Non-pigmented ciliary epithelial cell (primary cell): Measurements from ENCODE around the gene CCDC66.
A peak's percentile ranks its signal among the peaks of the same experiment; 100 is the strongest.
"Not testable (repeated sequence)": the region's sequence is repeated elsewhere in the genome, so short reads cannot be mapped to it uniquely, and the experiment has no call there.

Experiments
- DNase-seq: peaks from one replicate; pipeline ENCODE4 v3.0.0-alpha.2; 2010; ENCODE audit warnings: low read depth

CCDC66 gene

GRCh38 chr3:56556908-56557830 lies at the start of gene CCDC66:
Gene CCDC66 (plus strand): TSS chr3:56557175. CDS start chr3:56557243, 68 bp downstream.
- DNase-seq = peak; percentile 65

DNA sequence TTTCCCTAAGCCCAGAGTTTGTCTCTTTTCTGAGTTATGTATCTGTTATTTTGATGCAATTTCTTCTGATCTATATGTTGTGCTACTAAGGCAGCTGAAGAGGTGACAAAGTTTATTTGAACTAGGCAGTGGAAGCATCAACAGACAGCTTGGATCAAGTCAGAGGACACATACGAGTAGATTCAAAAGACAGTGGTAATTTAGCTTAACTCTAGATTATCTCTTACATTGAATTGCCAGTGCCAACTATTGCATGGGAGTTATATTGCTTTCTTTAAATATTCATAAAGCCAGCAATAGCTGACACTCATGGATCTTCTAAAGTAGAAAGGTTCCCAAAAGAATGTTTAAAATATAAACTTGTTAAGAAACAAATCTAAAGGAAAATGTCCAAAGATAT lies 37.3 kb upstream of the CCDC66 start:
- no peak for DNase-seq

DNA sequence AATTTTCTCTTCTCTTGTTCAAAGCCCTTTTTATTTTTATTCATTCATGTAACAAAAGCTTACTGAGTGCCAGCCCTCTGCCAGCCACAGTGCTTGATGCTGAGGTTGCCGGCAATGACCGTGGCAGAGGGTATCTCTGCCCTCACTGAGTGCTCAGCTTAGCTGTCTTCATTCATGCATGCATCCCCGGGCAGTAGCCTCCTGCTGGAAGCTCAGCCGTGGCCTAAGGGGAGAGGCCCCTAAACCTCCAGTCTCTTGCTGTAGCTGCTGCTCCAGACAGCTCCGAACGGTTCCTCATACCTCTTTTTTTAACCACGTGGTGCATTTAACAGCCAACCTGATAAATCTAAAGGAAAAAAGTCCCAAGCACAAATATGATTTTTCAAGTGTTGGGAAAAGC lies 34.6 kb upstream of the CCDC66 start:
- DNase-seq = no peak

DNA sequence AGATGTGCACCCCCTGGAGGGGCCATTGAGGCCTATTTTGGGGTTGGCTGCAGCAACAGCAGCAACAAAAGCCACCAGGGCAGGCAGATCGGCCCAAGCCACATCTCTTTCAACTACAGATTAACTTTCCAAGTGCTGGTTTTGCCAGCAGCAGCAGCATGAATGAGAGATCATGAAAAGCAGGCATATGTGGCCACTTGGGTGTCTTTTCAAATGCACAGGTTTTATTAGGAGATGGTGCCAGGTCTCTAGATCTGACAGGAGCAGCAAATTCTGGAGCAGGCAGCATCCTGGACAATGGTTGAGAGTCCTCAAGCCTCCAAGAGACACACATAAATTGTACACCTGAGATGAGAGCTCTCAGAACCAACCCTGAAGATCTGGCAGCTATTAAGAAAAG lies 31.7 kb upstream of the CCDC66 start:
- no peak for DNase-seq

- no peak for DNase-seq
Measured at GRCh38 chr3:56536735-56537134, 20.2 kb upstream of the CCDC66 start.

DNA sequence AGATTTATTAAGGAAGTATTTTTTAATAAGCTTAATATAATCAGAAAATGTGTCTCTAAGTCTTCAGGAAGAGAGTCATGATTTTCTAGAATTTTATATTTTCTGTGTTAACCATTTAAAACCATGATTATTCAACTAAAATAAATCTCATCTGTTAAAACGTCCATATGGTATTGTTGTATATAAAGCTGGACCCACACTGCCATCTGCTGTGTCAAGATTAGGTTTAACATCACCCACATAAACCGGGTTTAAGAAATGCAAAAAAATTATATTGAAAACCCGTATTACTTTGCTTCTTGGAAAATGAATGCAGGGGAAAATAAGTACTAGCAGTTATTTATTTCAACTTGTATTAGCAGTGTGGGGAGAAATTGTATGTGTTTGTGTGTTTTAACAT lies 9.5 kb upstream of the CCDC66 start:
- DNase-seq = no peak

DNA sequence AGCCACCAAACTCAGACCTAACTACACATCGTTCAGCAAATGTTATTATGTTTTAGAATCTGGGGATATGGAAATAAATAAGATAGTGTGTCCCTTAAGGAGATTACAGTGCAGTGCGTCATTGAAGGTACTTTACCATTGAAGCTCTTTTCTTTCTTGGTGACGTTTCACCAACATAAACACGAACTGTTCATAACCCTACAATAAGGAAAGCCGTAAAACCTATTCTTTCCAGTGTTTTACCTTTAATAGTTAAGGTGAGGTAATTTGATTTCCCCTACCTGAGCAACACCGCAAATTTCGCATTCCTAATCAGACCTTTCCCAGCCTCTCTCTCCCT lies 826 bp downstream of the CCDC66 start:
- no peak for DNase-seq

- no peak for DNase-seq
Measured at GRCh38 chr3:56573501-56573900, 16.5 kb downstream of the CCDC66 start.

GRCh38 chr3:56581941-56582340 lies 25.0 kb downstream of the CCDC66 start:
- not testable (repeated sequence) for DNase-seq

GRCh38 chr3:56584275-56584674 lies 27.3 kb downstream of the CCDC66 start:
- not testable (repeated sequence) for DNase-seq

GRCh38 chr3:56590814-56591213 lies 33.8 kb downstream of the CCDC66 start:
- peak; percentile 14 for DNase-seq

DNA sequence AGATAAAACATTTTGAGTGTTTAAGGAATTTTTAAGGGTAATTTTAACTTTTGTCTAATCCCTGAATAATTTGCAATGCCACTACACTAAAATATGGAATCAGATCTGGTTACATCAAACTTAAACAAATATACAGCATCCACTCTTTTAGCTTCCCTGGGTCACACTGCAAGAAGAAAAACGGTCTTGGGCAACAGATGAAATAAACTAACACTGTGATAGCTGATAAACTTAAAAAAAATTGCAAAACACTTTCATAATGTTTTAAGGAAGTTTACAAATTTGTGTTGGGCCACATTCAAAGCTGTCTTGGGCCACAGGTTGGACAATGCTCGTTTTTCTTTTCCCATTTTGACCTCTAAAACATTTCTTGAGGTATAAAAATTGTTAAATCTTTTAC lies 34.3 kb downstream of the CCDC66 start:
- no peak for DNase-seq

GRCh38 chr3:56593455-56594158 lies 36.6 kb downstream of the CCDC66 start:
- DNase-seq = no peak

- no peak for DNase-seq
Measured at GRCh38 chr3:56595975-56596840, 39.2 kb downstream of the CCDC66 start.

DNA sequence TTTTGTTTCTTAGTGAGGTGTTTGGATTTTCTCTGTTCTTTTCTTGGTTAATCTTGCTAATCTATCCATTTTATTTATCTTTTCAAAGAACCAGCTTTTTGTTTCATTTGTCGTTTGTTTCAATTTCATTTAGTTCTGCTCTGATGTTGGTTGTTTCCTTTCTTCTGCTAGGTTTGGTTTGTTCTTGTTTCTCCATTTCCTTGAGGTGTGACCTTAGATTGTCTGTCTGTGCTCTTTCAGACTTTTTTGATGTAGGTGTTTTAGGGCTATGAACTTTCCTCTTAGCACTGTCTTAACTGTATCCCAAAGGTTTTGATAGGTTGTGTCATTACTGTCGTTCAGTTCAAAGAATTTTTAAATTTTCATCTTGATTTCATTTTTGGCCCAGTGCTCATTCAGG lies 51.5 kb downstream of the CCDC66 start:
- DNase-seq = not testable (repeated sequence)

DNA sequence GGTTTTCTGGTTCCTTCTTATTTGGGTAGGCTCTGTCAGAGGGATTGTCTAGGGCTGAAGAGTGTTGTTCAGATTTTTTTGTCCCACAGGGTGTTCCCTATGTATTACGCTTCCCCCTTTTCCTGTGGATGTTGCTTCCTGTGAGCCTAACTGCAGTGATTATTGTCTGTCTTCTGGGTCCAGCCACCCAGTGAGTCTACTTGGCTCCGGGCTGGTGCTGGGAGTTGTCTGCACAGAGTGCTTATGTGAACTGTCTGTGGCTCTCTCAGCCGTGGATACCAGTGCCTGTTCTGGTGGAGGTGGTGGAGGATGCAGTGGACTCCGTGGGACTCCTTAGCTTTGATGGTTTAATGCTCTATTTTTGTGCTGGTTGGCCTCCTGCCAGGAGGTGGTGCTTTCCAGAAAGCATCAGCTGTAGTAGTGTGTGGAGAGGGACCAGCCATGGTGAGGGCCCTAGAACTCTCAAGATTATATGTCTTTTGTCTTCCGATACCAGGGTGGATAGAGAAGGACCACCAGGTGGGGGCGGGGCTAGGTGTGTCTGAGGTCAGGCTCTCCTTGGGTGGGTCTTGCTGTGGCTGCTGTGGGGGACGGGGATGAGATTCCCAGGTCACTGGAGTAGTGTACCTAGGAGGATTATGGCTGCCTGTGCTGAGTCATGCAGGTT lies 53.8 kb downstream of the CCDC66 start:
- no peak for DNase-seq

DNA sequence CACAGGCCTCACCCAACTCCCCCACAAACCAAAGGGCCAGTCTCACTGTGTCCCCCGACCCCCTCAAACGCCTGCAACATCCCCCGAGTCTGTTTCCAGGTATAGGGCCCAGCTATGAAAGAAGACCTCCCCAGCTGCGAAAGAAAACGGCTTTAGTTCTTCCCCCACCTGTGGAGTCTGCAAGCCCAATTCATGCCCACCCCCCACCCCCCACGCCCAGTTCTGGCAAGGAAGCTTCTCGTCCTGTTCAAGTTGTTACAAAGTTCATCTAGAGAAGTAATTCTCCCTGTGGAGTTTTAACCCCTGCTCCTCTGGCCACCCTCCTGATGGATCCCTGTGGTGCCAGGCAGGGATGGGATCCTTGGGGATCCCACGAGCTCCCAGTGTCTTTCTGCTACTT lies 54.4 kb downstream of the CCDC66 start:
- DNase-seq = no peak

DNA sequence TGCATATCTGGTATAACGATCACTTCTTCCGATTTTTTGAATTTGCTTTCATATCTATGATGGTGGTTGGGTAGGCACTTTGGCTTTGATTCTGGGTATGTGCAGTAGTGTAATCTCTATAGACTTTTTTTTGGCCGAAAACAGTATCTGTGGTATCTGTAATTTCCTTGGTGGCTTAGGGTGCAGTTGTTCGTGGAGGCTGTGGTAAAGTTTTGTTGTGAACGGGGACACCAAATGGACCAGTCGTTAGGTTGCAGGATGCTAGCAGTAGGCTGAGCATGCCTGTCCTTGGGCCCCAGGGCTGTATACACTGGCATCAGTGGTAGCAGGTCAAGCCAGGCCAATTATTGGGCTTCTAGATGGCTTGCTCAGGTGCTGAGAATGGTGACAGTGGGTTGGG lies 55.2 kb downstream of the CCDC66 start:
- no peak for DNase-seq

DNA sequence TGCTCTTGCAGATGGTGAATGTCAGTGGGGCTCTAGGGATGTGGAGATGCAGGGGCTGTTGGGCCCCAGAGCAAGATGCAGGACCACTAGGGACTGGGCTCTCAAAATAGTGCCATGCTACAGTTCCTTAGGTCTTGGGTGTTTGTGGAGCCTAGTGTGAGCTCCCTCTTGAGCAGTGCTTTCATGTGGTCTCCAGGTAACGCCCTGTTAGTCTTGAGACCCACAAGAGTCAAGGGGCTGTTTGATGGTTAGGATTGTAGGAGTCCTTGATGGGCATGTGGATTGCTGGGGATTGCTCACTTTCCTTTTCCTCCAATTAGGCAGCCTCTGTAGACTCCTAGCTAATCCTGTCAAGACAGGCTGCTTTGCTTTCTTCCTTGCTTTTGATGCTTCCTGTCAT lies 56.0 kb downstream of the CCDC66 start:
- no peak for DNase-seq

GRCh38 chr3:56616478-56617006 lies 59.6 kb downstream of the CCDC66 start:
- no peak for DNase-seq

- DNase-seq = no peak
Measured at GRCh38 chr3:56620371-56620770, 63.4 kb downstream of the CCDC66 start.

DNA sequence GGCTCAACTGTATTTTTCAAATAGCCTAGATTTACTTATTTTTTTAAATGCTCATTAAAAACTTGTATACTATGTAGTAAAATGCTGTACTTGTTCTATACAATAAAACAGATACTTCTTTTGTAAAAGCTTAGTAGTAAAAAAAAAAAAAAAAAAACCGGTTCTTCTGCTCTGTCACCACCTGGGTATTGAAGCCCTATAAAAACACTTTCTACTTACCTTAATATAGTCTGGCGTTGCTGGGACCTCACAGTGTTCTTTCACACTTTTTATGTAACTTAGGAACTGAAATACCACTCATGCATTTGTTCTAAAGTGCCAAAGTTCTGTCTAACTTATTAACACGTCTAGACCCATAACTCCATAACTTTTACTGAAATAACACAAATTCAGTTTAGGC lies 64.7 kb downstream of the CCDC66 start:
- no peak for DNase-seq
